Measurements from ENCODE around the gene OR51Q1.

OR51Q1 gene

GRCh38 chr11:5449432-5449831 lies 27.5 kb downstream of the OR51Q1 start:
- H3K18ac ChIP-seq (ENCODE audit: low read length): no peak overlapping the region
- H3K79me1 ChIP-seq (ENCODE audit: low read length): no peaks in the 10 kb centered on the region
- H3K36me3 ChIP-seq (ENCODE audit: control insufficient read depth in 1 of 2, insufficient read depth in 2 of 2, low read length in 2 of 2): no peaks in the 10 kb centered on the region
- H2BK12ac ChIP-seq (ENCODE audit: low read length): no peak overlapping the region
- no peak overlapping the region for H2AFZ ChIP-seq (ENCODE audit: insufficient read depth, low read length, poor library complexity)
- H3K27me3 ChIP-seq (ENCODE audit: insufficient read depth, low read length): no peaks in the 10 kb centered on the region
- no peaks in the 10 kb centered on the region for H3K9me3 ChIP-seq (ENCODE audit: insufficient read depth, low read depth, low read length)
- no peak for DNase-seq
- H3K4me1 ChIP-seq (ENCODE audit: control insufficient read depth in 1 of 2, insufficient read depth in 2 of 2, low read length in 2 of 2): no peaks in the 10 kb centered on the region
- no peak overlapping the region for H3K14ac ChIP-seq (ENCODE audit: low read length)
- no peak overlapping the region for H3K23ac ChIP-seq (ENCODE audit: low read length)
- H4K12ac ChIP-seq (ENCODE audit: low read depth, low read length): no peak overlapping the region
- H3K4me3 ChIP-seq (ENCODE audit: low read depth, low read length): no peak overlapping the region
- no peak overlapping the region for H3K4ac ChIP-seq (ENCODE audit: low read depth, low read length)
- H3K4me2 ChIP-seq (ENCODE audit: low read length): no peak overlapping the region
- no peak overlapping the region for H2BK5ac ChIP-seq (ENCODE audit: low read depth, low read length, poor library complexity)
- no peak overlapping the region for H3K27ac ChIP-seq (ENCODE audit: low read depth, low read length)
- H2BK120ac ChIP-seq (ENCODE audit: insufficient read depth, low read length, poor library complexity): no peak overlapping the region
- no peak overlapping the region for H2AK5ac ChIP-seq (ENCODE audit: low read length)
- no peaks in the 10 kb centered on the region for H3K79me2 ChIP-seq (ENCODE audit: control insufficient read depth, insufficient read depth, low read length, poor library complexity)
- no peak overlapping the region for H4K8ac ChIP-seq (ENCODE audit: low read depth, low read length)
- H3K9ac ChIP-seq (ENCODE audit: low read length): no peak overlapping the region
- no CpG with 5 or more reads among the region's 4 CpGs for WGBS (ENCODE audit: extremely low coverage, insufficient coverage, insufficient read length)
- H4K91ac ChIP-seq (ENCODE audit: low read depth, low read length): no peak overlapping the region

- Histone ChIP-seq H2BK5ac (ENCODE audit: low read depth, low read length, poor library complexity) (no peak overlapping the region), H3K4ac (ENCODE audit: low read depth, low read length) (no peak overlapping the region), H3K27me3 (ENCODE audit: insufficient read depth, low read length) (no peaks in the 10 kb centered on the region), H3K4me3 (ENCODE audit: low read depth, low read length) (no peak overlapping the region), H2AFZ (ENCODE audit: insufficient read depth, low read length, poor library complexity) (no peak overlapping the region), H3K79me1 (ENCODE audit: low read length) (no peaks in the 10 kb centered on the region), H3K18ac (ENCODE audit: low read length) (no peak overlapping the region), H2BK120ac (ENCODE audit: insufficient read depth, low read length, poor library complexity) (no peak overlapping the region), H3K27ac (ENCODE audit: low read depth, low read length) (no peak overlapping the region), H2BK12ac (ENCODE audit: low read length) (no peak overlapping the region), H2AK5ac (ENCODE audit: low read length) (no peak overlapping the region), H3K79me2 (ENCODE audit: control insufficient read depth, insufficient read depth, low read length, poor library complexity) (no peaks in the 10 kb centered on the region), H3K23ac (ENCODE audit: low read length) (no peak overlapping the region), H4K12ac (ENCODE audit: low read depth, low read length) (no peak overlapping the region), H4K8ac (ENCODE audit: low read depth, low read length) (no peak overlapping the region), H3K4me1 (ENCODE audit: control insufficient read depth in 1 of 2, insufficient read depth in 2 of 2, low read length in 2 of 2) (no peaks in the 10 kb centered on the region), H3K36me3 (ENCODE audit: control insufficient read depth in 1 of 2, insufficient read depth in 2 of 2, low read length in 2 of 2) (no peaks in the 10 kb centered on the region), H3K9me3 (ENCODE audit: insufficient read depth, low read depth, low read length) (no peaks in the 10 kb centered on the region), H3K9ac (ENCODE audit: low read length) (no peak overlapping the region), H4K91ac (ENCODE audit: low read depth, low read length) (no peak overlapping the region), H3K14ac (ENCODE audit: low read length) (no peak overlapping the region), H3K4me2 (ENCODE audit: low read length) (no peak overlapping the region)
- DNase-seq: no peak
- WGBS (ENCODE audit: extremely low coverage, insufficient coverage, insufficient read length): no CpG with 5 or more reads among the region's 14 CpGs
Observed at GRCh38 chr11:5460983-5461621, 39.2 kb downstream of the OR51Q1 start.

GRCh38 chr11:5467527-5467926 lies 45.6 kb downstream of the OR51Q1 start:
- no peak overlapping the region for H3K4me2 ChIP-seq (ENCODE audit: low read length)
- H2AK5ac ChIP-seq (ENCODE audit: low read length): no peak overlapping the region
- H3K9ac ChIP-seq (ENCODE audit: low read length): no peak overlapping the region
- H4K12ac ChIP-seq (ENCODE audit: low read depth, low read length): no peak overlapping the region
- H3K9me3 ChIP-seq (ENCODE audit: insufficient read depth, low read depth, low read length): no peaks in the 10 kb centered on the region
- H3K27ac ChIP-seq (ENCODE audit: low read depth, low read length): no peak overlapping the region
- no peaks in the 10 kb centered on the region for H3K79me1 ChIP-seq (ENCODE audit: low read length)
- no peaks in the 10 kb centered on the region for H3K79me2 ChIP-seq (ENCODE audit: control insufficient read depth, insufficient read depth, low read length, poor library complexity)
- no peak overlapping the region for H3K14ac ChIP-seq (ENCODE audit: low read length)
- H4K8ac ChIP-seq (ENCODE audit: low read depth, low read length): no peak overlapping the region
- no peak overlapping the region for H3K18ac ChIP-seq (ENCODE audit: low read length)
- H3K23ac ChIP-seq (ENCODE audit: low read length): no peak overlapping the region
- H2BK12ac ChIP-seq (ENCODE audit: low read length): no peak overlapping the region
- H4K91ac ChIP-seq (ENCODE audit: low read depth, low read length): no peak overlapping the region
- H3K27me3 ChIP-seq (ENCODE audit: insufficient read depth, low read length): no peaks in the 10 kb centered on the region
- DNase-seq: no peak
- H3K36me3 ChIP-seq (ENCODE audit: control insufficient read depth in 1 of 2, insufficient read depth in 2 of 2, low read length in 2 of 2): no peaks in the 10 kb centered on the region
- no peak overlapping the region for H2BK5ac ChIP-seq (ENCODE audit: low read depth, low read length, poor library complexity)
- no peak overlapping the region for H2AFZ ChIP-seq (ENCODE audit: insufficient read depth, low read length, poor library complexity)
- H3K4ac ChIP-seq (ENCODE audit: low read depth, low read length): no peak overlapping the region
- no peaks in the 10 kb centered on the region for H3K4me1 ChIP-seq (ENCODE audit: control insufficient read depth in 1 of 2, insufficient read depth in 2 of 2, low read length in 2 of 2)
- no peak overlapping the region for H2BK120ac ChIP-seq (ENCODE audit: insufficient read depth, low read length, poor library complexity)
- H3K4me3 ChIP-seq (ENCODE audit: low read depth, low read length): no peak overlapping the region
- no CpG with 5 or more reads among the region's 2 CpGs for WGBS (ENCODE audit: extremely low coverage, insufficient coverage, insufficient read length)

All from trophoblast cell (in vitro differentiated cells and primary cell).